ENCODE measurements around the gene BUB1B. TPM values are rescaled to one million over a fixed set of nuclear protein-coding genes. Genes with fewer than 3 reads are reported as not detected.

BUB1B gene
- total RNA-seq, 1 donor from 2014 or later = 76.1 TPM

GRCh38 chr15:40182358-40183029 is 21.6 kb downstream of the BUB1B start:
- H3K9me3 Mint-ChIP-seq = no peaks in the 10 kb centered on the region
- DNase-seq (ENCODE audit: low spot score) = no peak
- H3K36me3 Mint-ChIP-seq (ENCODE audit: low read depth) = peaks cover 45% of the 10 kb centered on the region
- peak overlapping the region; percentile 83 for H3K27ac Mint-ChIP-seq
- peak overlapping the region; percentile 67 for H3K4me3 Mint-ChIP-seq
- intact Hi-C loops (cut with micrococcal nuclease) = loop anchor here (1.0 kb wide), 1 partner anchor 137 kb away; no protein-coding TSS in a partner anchor
- no peaks in the 10 kb centered on the region for H3K27me3 Mint-ChIP-seq (ENCODE audit: insufficient read depth)
- H3K4me1 Mint-ChIP-seq (ENCODE audit: low read depth) = peaks cover 51% of the 10 kb centered on the region

GRCh38 chr15:40183636-40184463 is 23.0 kb downstream of the BUB1B start:
- Mint-ChIP-seq H3K9me3 (no peaks in the 10 kb centered on the region), H3K27ac (peak overlapping the region; percentile 75), H3K4me3 (peak overlapping the region; percentile 48), H3K36me3 (ENCODE audit: low read depth) (peaks cover 38% of the 10 kb centered on the region), H3K27me3 (ENCODE audit: insufficient read depth) (no peaks in the 10 kb centered on the region), H3K4me1 (ENCODE audit: low read depth) (peaks cover 39% of the 10 kb centered on the region)
- intact Hi-C loops (cut with micrococcal nuclease) = no loop called here
- DNase-seq (ENCODE audit: low spot score) = no peak

- intact Hi-C loops (cut with micrococcal nuclease) = no loop called here
- peaks cover 29% of the 10 kb centered on the region for H3K36me3 Mint-ChIP-seq (ENCODE audit: low read depth)
- H3K9me3 Mint-ChIP-seq = no peaks in the 10 kb centered on the region
- DNase-seq (ENCODE audit: low spot score) = no peak
- H3K27ac Mint-ChIP-seq = no peak overlapping the region
- peaks cover 15% of the 10 kb centered on the region for H3K4me1 Mint-ChIP-seq (ENCODE audit: low read depth)
- H3K4me3 Mint-ChIP-seq = no peak overlapping the region
- H3K27me3 Mint-ChIP-seq (ENCODE audit: insufficient read depth) = no peaks in the 10 kb centered on the region
These were observed 29.7 kb downstream of the BUB1B start for GRCh38 chr15:40190591-40190990.

- Mint-ChIP-seq H3K4me1 (ENCODE audit: low read depth) (peaks cover 38% of the 10 kb centered on the region), H3K4me3 (no peak overlapping the region), H3K27me3 (ENCODE audit: insufficient read depth) (no peaks in the 10 kb centered on the region), H3K36me3 (ENCODE audit: low read depth) (peaks cover 39% of the 10 kb centered on the region), H3K9me3 (no peaks in the 10 kb centered on the region), H3K27ac (no peak overlapping the region)
- intact Hi-C loops (cut with micrococcal nuclease) = no loop called here
- no peak for DNase-seq (ENCODE audit: low spot score)
These were observed 32.1 kb downstream of the BUB1B start for GRCh38 chr15:40192942-40193341.

- intact Hi-C loops (cut with micrococcal nuclease) = loop anchor here (5.0 kb wide), 2 partner anchors 35 to 160 kb away; partner anchors contain the start of genes BUB1B and SRP14
- Mint-ChIP-seq H3K36me3 (ENCODE audit: low read depth) (peaks cover 44% of the 10 kb centered on the region), H3K4me1 (ENCODE audit: low read depth) (peaks cover 49% of the 10 kb centered on the region), H3K4me3 (peak overlapping the region; percentile 55), H3K27me3 (ENCODE audit: insufficient read depth) (no peaks in the 10 kb centered on the region), H3K9me3 (no peaks in the 10 kb centered on the region), H3K27ac (peak overlapping the region; percentile 46)
- DNase-seq (ENCODE audit: low spot score) = no peak
These were observed 36.6 kb downstream of the BUB1B start for GRCh38 chr15:40197434-40197833.

GRCh38 chr15:40198355-40199085 is 37.7 kb downstream of the BUB1B start:
- H3K4me3 Mint-ChIP-seq = no peak overlapping the region
- intact Hi-C loops (cut with micrococcal nuclease) = loop anchor here (5.0 kb wide), 2 partner anchors 36 to 161 kb away; partner anchors contain the start of genes BUB1B and SRP14
- no peaks in the 10 kb centered on the region for H3K9me3 Mint-ChIP-seq
- peak overlapping the region; percentile 19 for H3K27ac Mint-ChIP-seq
- peaks cover 48% of the 10 kb centered on the region for H3K36me3 Mint-ChIP-seq (ENCODE audit: low read depth)
- H3K4me1 Mint-ChIP-seq (ENCODE audit: low read depth) = peaks cover 45% of the 10 kb centered on the region
- no peak for DNase-seq (ENCODE audit: low spot score)
- H3K27me3 Mint-ChIP-seq (ENCODE audit: insufficient read depth) = no peaks in the 10 kb centered on the region

- no peak overlapping the region for H3K27ac Mint-ChIP-seq
- H3K27me3 Mint-ChIP-seq (ENCODE audit: insufficient read depth) = no peaks in the 10 kb centered on the region
- peaks cover 3% of the 10 kb centered on the region for H3K4me1 Mint-ChIP-seq (ENCODE audit: low read depth)
- no peak for DNase-seq (ENCODE audit: low spot score)
- H3K36me3 Mint-ChIP-seq (ENCODE audit: low read depth) = peaks cover 34% of the 10 kb centered on the region
- intact Hi-C loops (cut with micrococcal nuclease) = no loop called here
- H3K9me3 Mint-ChIP-seq = no peaks in the 10 kb centered on the region
- H3K4me3 Mint-ChIP-seq = no peak overlapping the region
These were observed 43.2 kb downstream of the BUB1B start for GRCh38 chr15:40204100-40204499.

GRCh38 chr15:40217166-40217824 is 56.4 kb downstream of the BUB1B start:
- Mint-ChIP-seq H3K36me3 (ENCODE audit: low read depth) (peaks cover 41% of the 10 kb centered on the region), H3K27ac (no peak overlapping the region), H3K4me3 (no peak overlapping the region), H3K27me3 (ENCODE audit: insufficient read depth) (no peaks in the 10 kb centered on the region), H3K9me3 (no peaks in the 10 kb centered on the region), H3K4me1 (ENCODE audit: low read depth) (no peaks in the 10 kb centered on the region)
- intact Hi-C loops (cut with micrococcal nuclease) = loop anchor here (1.0 to 10.0 kb wide), 5 partner anchors 57 to 430 kb away; no protein-coding TSS in a partner anchor
- DNase-seq (ENCODE audit: low spot score) = peak; percentile 38

- no peaks in the 10 kb centered on the region for H3K27me3 Mint-ChIP-seq (ENCODE audit: insufficient read depth)
- no peak for DNase-seq (ENCODE audit: low spot score)
- no peak overlapping the region for H3K27ac Mint-ChIP-seq
- intact Hi-C loops (cut with micrococcal nuclease) = loop anchor here (5.0 to 10.0 kb wide), 2 partner anchors 118 to 205 kb away; no protein-coding TSS in a partner anchor
- peaks cover 2% of the 10 kb centered on the region for H3K4me1 Mint-ChIP-seq (ENCODE audit: low read depth)
- H3K4me3 Mint-ChIP-seq = no peak overlapping the region
- H3K36me3 Mint-ChIP-seq (ENCODE audit: low read depth) = peaks cover 33% of the 10 kb centered on the region
- H3K9me3 Mint-ChIP-seq = no peaks in the 10 kb centered on the region
These were observed 58.9 kb downstream of the BUB1B start for GRCh38 chr15:40219801-40220200.

GRCh38 chr15:40222131-40222530 is 61.3 kb downstream of the BUB1B start:
- intact Hi-C loops (cut with micrococcal nuclease) = no loop called here
- H3K4me3 Mint-ChIP-seq = no peak overlapping the region
- H3K27ac Mint-ChIP-seq = no peak overlapping the region
- H3K9me3 Mint-ChIP-seq = no peaks in the 10 kb centered on the region
- H3K36me3 Mint-ChIP-seq (ENCODE audit: low read depth) = peaks cover 35% of the 10 kb centered on the region
- H3K4me1 Mint-ChIP-seq (ENCODE audit: low read depth) = peaks cover 21% of the 10 kb centered on the region
- no peaks in the 10 kb centered on the region for H3K27me3 Mint-ChIP-seq (ENCODE audit: insufficient read depth)
- DNase-seq (ENCODE audit: low spot score) = no peak

- no peaks in the 10 kb centered on the region for H3K27me3 Mint-ChIP-seq (ENCODE audit: insufficient read depth)
- H3K27ac Mint-ChIP-seq = peak overlapping the region; percentile 5
- no peak for DNase-seq (ENCODE audit: low spot score)
- intact Hi-C loops (cut with micrococcal nuclease) = no loop called here
- H3K36me3 Mint-ChIP-seq (ENCODE audit: low read depth) = peaks cover 8% of the 10 kb centered on the region
- H3K9me3 Mint-ChIP-seq = no peaks in the 10 kb centered on the region
- H3K4me1 Mint-ChIP-seq (ENCODE audit: low read depth) = peaks cover 21% of the 10 kb centered on the region
- H3K4me3 Mint-ChIP-seq = no peak overlapping the region
These were observed 65.9 kb downstream of the BUB1B start for GRCh38 chr15:40226736-40227135.

GRCh38 chr15:40229316-40229715 is 68.4 kb downstream of the BUB1B start:
- H3K27ac Mint-ChIP-seq = no peak overlapping the region
- no peak for DNase-seq (ENCODE audit: low spot score)
- H3K36me3 Mint-ChIP-seq (ENCODE audit: low read depth) = peaks cover 6% of the 10 kb centered on the region
- H3K4me3 Mint-ChIP-seq = no peak overlapping the region
- intact Hi-C loops (cut with micrococcal nuclease) = no loop called here
- H3K4me1 Mint-ChIP-seq (ENCODE audit: low read depth) = peaks cover 21% of the 10 kb centered on the region
- no peaks in the 10 kb centered on the region for H3K27me3 Mint-ChIP-seq (ENCODE audit: insufficient read depth)
- no peaks in the 10 kb centered on the region for H3K9me3 Mint-ChIP-seq
